Measurements from ENCODE around the gene FREY1. TPM values are rescaled to one million over a fixed set of nuclear protein-coding genes. Genes with fewer than 3 reads are reported as not detected.

Gene FREY1
- total and polyA plus RNA-seq, 9 of the 15 experiments (the other 6 are each of a cell fraction or from before 2014, with no cell fraction given) = 0.25 to 1.5 (median 1.1) TPM; not detected in 5

DNA sequence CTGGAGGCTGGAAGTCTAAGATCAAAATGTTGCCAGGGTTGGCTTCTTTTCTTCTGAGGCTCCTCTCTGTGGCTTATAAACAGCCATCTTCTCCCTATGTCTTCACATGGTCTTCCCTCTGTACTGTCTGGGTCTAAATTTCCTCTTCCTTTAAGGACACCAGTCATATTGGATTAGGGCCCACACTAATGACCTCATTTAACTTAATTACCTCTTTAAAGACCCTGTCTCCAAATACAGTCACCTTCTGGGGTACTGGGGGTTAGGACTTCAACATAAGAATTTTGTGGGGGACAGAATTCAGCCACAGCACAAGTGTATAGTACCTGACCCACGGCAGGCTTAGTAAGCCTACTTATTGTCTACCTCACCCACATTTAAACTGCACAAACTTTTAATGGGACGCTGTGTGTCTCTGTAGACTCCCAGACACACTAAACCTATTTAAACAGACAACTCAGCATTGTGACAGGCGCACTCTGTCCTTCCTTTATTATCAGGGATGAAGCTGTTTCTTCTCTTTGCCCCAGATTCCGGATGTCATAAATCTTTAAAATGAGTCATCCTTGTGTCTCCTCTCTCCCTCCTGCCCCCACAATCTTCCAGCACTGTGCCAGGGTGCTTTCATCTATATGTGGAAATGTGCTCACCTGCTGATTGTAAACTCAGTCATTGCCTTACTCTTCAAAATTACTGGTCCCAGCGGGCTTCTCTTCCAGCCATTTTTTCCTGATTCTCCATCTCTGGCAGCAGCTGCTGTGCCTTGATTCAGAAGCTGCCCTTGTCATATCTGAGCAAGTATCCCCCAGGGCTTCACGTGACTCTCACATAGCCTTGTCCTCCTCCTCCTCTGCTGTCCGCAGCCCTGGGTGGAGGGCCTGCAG lies 27.0 kb downstream of the FREY1 start (continued):
- no peak for TF ChIP-seq SIX5 (IDR thresholded peaks at IDR 0.05; ENCODE audit: borderline replicate concordance in 1 of 2, insufficient read depth in 1 of 2, low read depth in 1 of 2, low read length in 2 of 2)
- no peak for TF ChIP-seq KLF6 (CRISPR knock-in tag; IDR thresholded peaks at IDR 0.05; ENCODE audit: borderline replicate concordance)
- no peak for TF ChIP-seq EZH2 (IDR thresholded peaks at IDR 0.05; ENCODE audit: borderline replicate concordance, low read depth, low read length)
- TF ChIP-seq, protein P1, sequence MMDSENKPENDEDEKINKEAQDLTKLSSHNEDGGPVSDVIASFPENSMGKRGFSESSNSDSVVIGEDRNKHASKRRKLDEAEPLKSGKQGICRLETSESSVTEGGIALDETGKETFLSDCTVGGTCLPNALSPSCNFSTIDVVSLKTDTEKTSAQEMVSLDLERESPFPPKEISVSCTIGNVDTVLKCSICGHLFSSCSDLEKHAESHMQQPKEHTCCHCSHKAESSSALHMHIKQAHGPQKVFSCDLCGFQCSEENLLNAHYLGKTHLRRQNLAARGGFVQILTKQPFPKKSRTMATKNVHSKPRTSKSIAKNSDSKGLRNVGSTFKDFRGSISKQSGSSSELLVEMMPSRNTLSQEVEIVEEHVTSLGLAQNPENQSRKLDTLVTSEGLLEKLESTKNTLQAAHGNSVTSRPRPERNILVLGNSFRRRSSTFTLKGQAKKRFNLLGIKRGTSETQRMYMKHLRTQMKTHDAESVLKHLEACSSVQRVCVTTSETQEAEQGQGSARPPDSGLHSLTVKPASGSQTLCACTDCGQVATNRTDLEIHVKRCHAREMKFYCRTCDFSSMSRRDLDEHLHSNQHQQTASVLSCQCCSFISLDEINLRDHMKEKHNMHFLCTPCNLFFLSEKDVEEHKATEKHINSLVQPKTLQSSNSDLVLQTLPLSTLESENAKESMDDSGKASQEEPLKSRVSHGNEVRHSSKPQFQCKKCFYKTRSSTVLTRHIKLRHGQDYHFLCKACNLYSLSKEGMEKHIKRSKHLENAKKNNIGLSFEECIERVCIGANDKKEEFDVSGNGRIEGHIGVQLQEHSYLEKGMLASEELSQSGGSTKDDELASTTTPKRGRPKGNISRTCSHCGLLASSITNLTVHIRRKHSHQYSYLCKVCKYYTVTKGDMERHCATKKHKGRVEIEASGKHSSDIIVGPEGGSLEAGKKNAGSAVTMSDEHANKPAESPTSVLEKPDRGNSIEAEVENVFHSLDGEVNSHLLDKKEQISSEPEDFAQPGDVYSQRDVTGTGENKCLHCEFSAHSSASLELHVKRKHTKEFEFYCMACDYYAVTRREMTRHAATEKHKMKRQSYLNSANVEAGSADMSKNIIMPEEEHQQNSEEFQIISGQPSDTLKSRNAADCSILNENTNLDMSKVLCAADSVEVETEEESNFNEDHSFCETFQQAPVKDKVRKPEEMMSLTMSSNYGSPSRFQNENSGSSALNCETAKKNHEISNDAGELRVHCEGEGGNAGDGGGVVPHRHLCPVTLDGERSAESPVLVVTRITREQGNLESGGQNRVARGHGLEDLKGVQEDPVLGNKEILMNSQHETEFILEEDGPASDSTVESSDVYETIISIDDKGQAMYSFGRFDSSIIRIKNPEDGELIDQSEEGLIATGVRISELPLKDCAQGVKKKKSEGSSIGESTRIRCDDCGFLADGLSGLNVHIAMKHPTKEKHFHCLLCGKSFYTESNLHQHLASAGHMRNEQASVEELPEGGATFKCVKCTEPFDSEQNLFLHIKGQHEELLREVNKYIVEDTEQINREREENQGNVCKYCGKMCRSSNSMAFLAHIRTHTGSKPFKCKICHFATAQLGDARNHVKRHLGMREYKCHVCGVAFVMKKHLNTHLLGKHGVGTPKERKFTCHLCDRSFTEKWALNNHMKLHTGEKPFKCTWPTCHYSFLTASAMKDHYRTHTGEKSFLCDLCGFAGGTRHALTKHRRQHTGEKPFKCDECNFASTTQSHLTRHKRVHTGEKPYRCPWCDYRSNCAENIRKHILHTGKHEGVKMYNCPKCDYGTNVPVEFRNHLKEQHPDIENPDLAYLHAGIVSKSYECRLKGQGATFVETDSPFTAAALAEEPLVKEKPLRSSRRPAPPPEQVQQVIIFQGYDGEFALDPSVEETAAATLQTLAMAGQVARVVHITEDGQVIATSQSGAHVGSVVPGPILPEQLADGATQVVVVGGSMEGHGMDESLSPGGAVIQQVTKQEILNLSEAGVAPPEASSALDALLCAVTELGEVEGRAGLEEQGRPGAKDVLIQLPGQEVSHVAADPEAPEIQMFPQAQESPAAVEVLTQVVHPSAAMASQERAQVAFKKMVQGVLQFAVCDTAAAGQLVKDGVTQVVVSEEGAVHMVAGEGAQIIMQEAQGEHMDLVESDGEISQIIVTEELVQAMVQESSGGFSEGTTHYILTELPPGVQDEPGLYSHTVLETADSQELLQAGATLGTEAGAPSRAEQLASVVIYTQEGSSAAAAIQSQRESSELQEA (IDR thresholded peaks at IDR 0.05; ENCODE audit: low read depth) = no peak
- no peak for TF ChIP-seq DEAF1 (CRISPR knock-in tag; IDR thresholded peaks at IDR 0.05)
- no peak for TF ChIP-seq ESRRB (CRISPR knock-in tag; IDR thresholded peaks at IDR 0.05; ENCODE audit: borderline replicate concordance)
- TF ChIP-seq, protein P2, sequence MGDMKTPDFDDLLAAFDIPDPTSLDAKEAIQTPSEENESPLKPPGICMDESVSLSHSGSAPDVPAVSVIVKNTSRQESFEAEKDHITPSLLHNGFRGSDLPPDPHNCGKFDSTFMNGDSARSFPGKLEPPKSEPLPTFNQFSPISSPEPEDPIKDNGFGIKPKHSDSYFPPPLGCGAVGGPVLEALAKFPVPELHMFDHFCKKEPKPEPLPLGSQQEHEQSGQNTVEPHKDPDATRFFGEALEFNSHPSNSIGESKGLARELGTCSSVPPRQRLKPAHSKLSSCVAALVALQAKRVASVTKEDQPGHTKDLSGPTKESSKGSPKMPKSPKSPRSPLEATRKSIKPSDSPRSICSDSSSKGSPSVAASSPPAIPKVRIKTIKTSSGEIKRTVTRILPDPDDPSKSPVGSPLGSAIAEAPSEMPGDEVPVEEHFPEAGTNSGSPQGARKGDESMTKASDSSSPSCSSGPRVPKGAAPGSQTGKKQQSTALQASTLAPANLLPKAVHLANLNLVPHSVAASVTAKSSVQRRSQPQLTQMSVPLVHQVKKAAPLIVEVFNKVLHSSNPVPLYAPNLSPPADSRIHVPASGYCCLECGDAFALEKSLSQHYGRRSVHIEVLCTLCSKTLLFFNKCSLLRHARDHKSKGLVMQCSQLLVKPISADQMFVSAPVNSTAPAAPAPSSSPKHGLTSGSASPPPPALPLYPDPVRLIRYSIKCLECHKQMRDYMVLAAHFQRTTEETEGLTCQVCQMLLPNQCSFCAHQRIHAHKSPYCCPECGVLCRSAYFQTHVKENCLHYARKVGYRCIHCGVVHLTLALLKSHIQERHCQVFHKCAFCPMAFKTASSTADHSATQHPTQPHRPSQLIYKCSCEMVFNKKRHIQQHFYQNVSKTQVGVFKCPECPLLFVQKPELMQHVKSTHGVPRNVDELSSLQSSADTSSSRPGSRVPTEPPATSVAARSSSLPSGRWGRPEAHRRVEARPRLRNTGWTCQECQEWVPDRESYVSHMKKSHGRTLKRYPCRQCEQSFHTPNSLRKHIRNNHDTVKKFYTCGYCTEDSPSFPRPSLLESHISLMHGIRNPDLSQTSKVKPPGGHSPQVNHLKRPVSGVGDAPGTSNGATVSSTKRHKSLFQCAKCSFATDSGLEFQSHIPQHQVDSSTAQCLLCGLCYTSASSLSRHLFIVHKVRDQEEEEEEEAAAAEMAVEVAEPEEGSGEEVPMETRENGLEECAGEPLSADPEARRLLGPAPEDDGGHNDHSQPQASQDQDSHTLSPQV (IDR thresholded peaks at IDR 0.05) = no peak; the same call in 1 of the 2 replicates
- no peak for TF ChIP-seq TARDBP (IDR thresholded peaks at IDR 0.05)
- no peak for TF ChIP-seq IFI16 (CRISPR knock-in tag; IDR thresholded peaks at IDR 0.05)
- no peak for TF ChIP-seq DIDO1 (tag; IDR thresholded peaks at IDR 0.05; ENCODE audit: low read depth)

All from K562 (cell line).